A549 (cell line): ENCODE results near the gene MS4A4A. TPM values are rescaled to one million over a fixed set of nuclear protein-coding genes. Genes with fewer than 3 reads are reported as not detected.

ENCODE experiments used
- ATAC-seq, 2 experiments: fragments of 200-7000 bp in 1 of 2; fragments of >200 bp in 1 of 2; cut with Nextera tagmentation in 1 of 2; cut with Tn5 transposase in 1 of 2; 3 replicates each; pipeline versions ENCODE4 v1.8.0 to v1.9.1; 2018 to 2020; ENCODE audit warnings: mild to moderate bottlenecking in 1 of 2, moderate library complexity in 1 of 2
- CTCF ChIA-PET: fragments of 300-600 bp; sonication (Branson Sonifier 250); formaldehyde crosslinking; extraction: SDS; loops from one replicate; lab custom pipeline; 2021; ENCODE audit warnings: antibody characterized with exemption, inconsistent platforms; lab: Yijun Ruan, JAX
- POLR2A ChIA-PET: fragments of 350-600 bp; formaldehyde crosslinking; extraction: SDS; loops from one replicate; lab custom pipeline; 2021; ENCODE audit warnings: antibody characterized with exemption, inconsistent platforms; lab: Yijun Ruan, JAX
- DNase-seq, 2 experiments: peaks; one replicate each; pipeline versions ENCODE4 v3.0.0 to v3.0.0-alpha.2; 2011 to 2016; ENCODE audit warnings: low read depth in 1 of 2, low spot score in 1 of 2
- FAIRE-seq: peaks from 2 replicates; lab custom pipeline; 2011; peaks lifted over from hg19 to GRCh38; lab: Jason Lieb, UNC
- H3K27ac ChIP-seq, 2 experiments: fragments of >200 bp; sonication (Bioruptor Twin); formaldehyde crosslinking; 3 replicates each; pipeline ENCODE4 v1.5.1; 2016 to 2017
- H3K4me1 ChIP-seq: fragments of >200 bp; sonication (Bioruptor Twin); formaldehyde crosslinking; 3 replicates; pipeline ENCODE4 v1.6.1; 2016
- H3K4me2 ChIP-seq: fragments of >200 bp; sonication (Bioruptor Twin); formaldehyde crosslinking; 3 replicates; pipeline ENCODE4 v1.6.1; 2016
- H3K4me3 ChIP-seq: fragments of >200 bp; sonication (Bioruptor Twin); formaldehyde crosslinking; 3 replicates; pipeline ENCODE4 v1.5.1; 2016
- H3K9me3 ChIP-seq: fragments of >200 bp; sonication (Bioruptor Twin); formaldehyde crosslinking; 3 replicates; pipeline ENCODE4 v1.6.1; 2016
- BHLHE40 ChIP-seq: IDR thresholded peaks from 2 replicates; pipeline ENCODE4 v1.6.1; 2012; ENCODE audit warnings: low read depth, low read length, inconsistent platforms
- CBX2 ChIP-seq: fragments of 200-600 bp; sonication (generic); IDR thresholded peaks from 2 replicates; pipeline ENCODE4 v1.6.1; 2016; ENCODE audit warnings: low read depth, mild to moderate bottlenecking, borderline replicate concordance
- CEBPB ChIP-seq, 2 experiments: fragments of >200 bp in 1 of 2; sonication (Bioruptor Twin) in 1 of 2; formaldehyde crosslinking in 1 of 2; IDR thresholded peaks; 2 replicates each; pipeline ENCODE4 v1.6.1; 2012 to 2016
- CHD4 ChIP-seq: fragments of 200-600 bp; sonication (generic); IDR thresholded peaks from 2 replicates; pipeline ENCODE4 v1.6.1; 2016; ENCODE audit warnings: antibody characterized with exemption, mild to moderate bottlenecking, borderline replicate concordance
- ESRRA ChIP-seq: fragments of 150-350 bp; IDR thresholded peaks from 2 replicates; pipeline ENCODE4 v1.6.1; 2014; ENCODE audit warnings: mild to moderate bottlenecking, low read length, borderline replicate concordance
- FOXS1 ChIP-seq: fragments of 250-450 bp; sonication (Bioruptor Pico); IDR thresholded peaks from 2 replicates; pipeline ENCODE4 v1.5.0; 2020; ENCODE audit warnings: mild to moderate bottlenecking, moderate library complexity
- GATA3 ChIP-seq: IDR thresholded peaks from 2 replicates; pipeline ENCODE4 v1.6.1; 2012; ENCODE audit warnings: borderline replicate concordance
- HOXA7 ChIP-seq: fragments of 250-450 bp; sonication (Bioruptor Pico); IDR thresholded peaks from 2 replicates; pipeline ENCODE4 v1.5.0; 2020; ENCODE audit warnings: mild to moderate bottlenecking, moderate library complexity
- MAFK ChIP-seq: fragments of 450-650 bp; IDR thresholded peaks from 2 replicates; pipeline ENCODE4 v1.6.1; 2014; ENCODE audit not compliant: partially characterized antibody
- MAZ ChIP-seq: fragments of 150-350 bp; IDR thresholded peaks from 2 replicates; pipeline ENCODE4 v1.6.1; 2014; ENCODE audit warnings: antibody characterized with exemption, low read depth, low read length, borderline replicate concordance
- MYC ChIP-seq: IDR thresholded peaks from 2 replicates; pipeline ENCODE4 v1.6.1; 2012; ENCODE audit warnings: mild to moderate bottlenecking, inconsistent platforms, low read length, improper control_type of control experiment, borderline replicate concordance
- PHF8 ChIP-seq: fragments of 200-600 bp; sonication (generic); IDR thresholded peaks from 2 replicates; pipeline ENCODE4 v1.6.1; 2016; ENCODE audit warnings: low read depth, mild to moderate bottlenecking, antibody characterized with exemption, moderate library complexity, borderline replicate concordance
- POLR2A ChIP-seq: IDR thresholded peaks from 2 replicates; pipeline ENCODE4 v1.6.1; 2012; ENCODE audit warnings: mild to moderate bottlenecking, low read length
- RAD21 ChIP-seq, 2 experiments: fragments of >200 bp in 1 of 2; sonication (Bioruptor Twin) in 1 of 2; formaldehyde crosslinking in 1 of 2; IDR thresholded peaks in 1 of 2; conservative IDR thresholded peaks in 1 of 2; 2 replicates in 1 of 2; 3 replicates in 1 of 2; pipeline ENCODE4 v1.6.1; 2012 to 2018; ENCODE audit warnings: inconsistent platforms in 1 of 2
- TP53 ChIP-seq: fragments of 250-450 bp; sonication (Bioruptor Pico); IDR thresholded peaks from 2 replicates; pipeline ENCODE4 v1.5.0; 2021; ENCODE audit warnings: mild to moderate bottlenecking, moderate library complexity
- ZC3H11A ChIP-seq: fragments of 450-650 bp; IDR thresholded peaks from 2 replicates; pipeline ENCODE4 v1.6.1; 2014; ENCODE audit warnings: antibody characterized with exemption, mild to moderate bottlenecking
- ZFP36 ChIP-seq: fragments of 450-650 bp; IDR thresholded peaks from 2 replicates; pipeline ENCODE4 v1.6.1; 2014; ENCODE audit warnings: borderline replicate concordance; ENCODE audit not compliant: partially characterized antibody
- WGBS: methylation state at CpG from one replicate; pipeline ENCODE4 v1.1.6; 2017; ENCODE audit errors: missing lambda C conversion rate; 5-methylcytosine and 5-hydroxymethylcytosine counted together
- polyA plus RNA-seq, 4 experiments: library from polyadenylated mRNA; depleted of rRNA in 3 of 4; stranded (reverse); fragments of >200 nt; fragmentation: RNase III in 1 of 4; extraction: RNeasy Plus Mini Kit Qiagen cat#74134 plus additional on column Dnase treatment in 1 of 4; gene quantifications; 2 replicates in 3 of 4; 3 replicates in 1 of 4; pipeline ENCODE4 v1.2.3, GENCODE V29; 2011 to 2017
- TF ChIP-seq, protein P1 (sequence below): fragments of >200 bp; sonication (Bioruptor Twin); formaldehyde crosslinking; IDR thresholded peaks from 3 replicates; pipeline ENCODE4 v1.5.1; 2016
- TF ChIP-seq, protein P2 (sequence below): fragments of 250-450 bp; sonication (Bioruptor Pico); IDR thresholded peaks from 2 replicates; pipeline ENCODE4 v1.5.0; 2020; ENCODE audit warnings: low read depth, mild to moderate bottlenecking, moderate library complexity
- TF ChIP-seq, protein P3 (sequence below): fragments of >200 bp; sonication (Bioruptor Twin); formaldehyde crosslinking; IDR thresholded peaks from 3 replicates; pipeline ENCODE4 v1.6.1; 2016

Gene MS4A4A
- polyA plus RNA-seq, 2 of the 4 experiments (the other 2 are of a cell fraction), result not detected

DNA sequence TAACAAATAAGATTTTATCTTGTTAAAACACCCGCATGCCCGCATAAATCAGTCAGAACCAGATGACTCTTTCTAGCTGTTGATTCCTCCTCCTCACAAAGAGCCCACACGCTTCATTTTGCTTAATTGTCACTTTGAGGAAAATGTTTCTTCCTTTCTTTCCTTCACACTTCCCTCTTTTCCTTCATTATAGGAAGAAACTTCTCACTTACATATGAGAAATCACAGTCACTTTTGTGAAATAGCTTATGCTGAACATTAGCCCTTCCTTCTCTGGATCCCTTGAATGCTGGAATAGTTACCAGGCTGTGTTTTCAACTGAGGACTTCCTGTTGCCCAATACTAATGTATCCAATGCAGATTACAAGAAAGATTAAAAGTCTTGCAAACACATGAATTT lies 52.4 kb downstream of the MS4A4A start:
- POLR2A ChIA-PET, result no interaction called here

DNA sequence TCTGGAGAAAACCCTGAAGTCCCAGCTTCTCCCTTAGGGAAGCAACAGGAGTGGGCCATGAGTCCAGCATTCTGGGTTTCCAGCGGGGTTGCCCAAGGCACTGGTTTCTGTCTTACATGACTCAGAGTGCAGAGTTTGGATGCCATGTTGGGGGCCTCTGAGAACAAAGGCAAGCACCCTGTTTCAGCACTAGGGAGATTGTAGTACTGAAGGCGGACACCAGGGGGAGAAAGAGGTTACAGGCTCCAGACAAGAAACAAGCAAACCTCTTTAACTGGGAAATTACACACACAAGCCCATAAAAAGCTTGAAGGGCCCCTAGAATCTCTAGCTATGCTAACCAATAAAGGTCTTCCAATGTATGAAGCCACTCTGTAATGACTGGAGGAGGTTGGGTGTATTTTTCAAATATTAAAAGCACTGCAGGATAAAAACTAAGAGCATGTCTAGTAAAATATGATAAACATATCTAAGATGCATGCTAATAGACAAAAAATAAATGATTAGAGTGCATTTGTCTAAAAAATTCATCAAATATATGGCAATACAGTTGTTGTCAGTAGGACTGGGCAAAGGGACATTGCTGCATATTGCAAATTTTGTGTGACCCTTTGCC lies 53.6 kb downstream of the MS4A4A start:
- POLR2A ChIA-PET, result no interaction called here
- Histone ChIP-seq H3K27ac (no peak overlapping the region), H3K4me1 (no peaks in the 10 kb centered on the region), H3K4me3 (no peak overlapping the region), H3K9me3 (no peaks in the 10 kb centered on the region), H3K4me2 (no peak overlapping the region; the same call in 2 of the 3 replicates)
- TF ChIP-seq MYC (no peak), RAD21 (conservative IDR thresholded peaks at IDR 0.05 in 1 of 2, IDR thresholded peaks at IDR 0.05 in 1 of 2) (peak in 1 of 2 experiments; percentile 18; a peak in 2 of 5 replicates), PHF8 (no peak), ZC3H11A (no peak)
- TF ChIP-seq, protein P1, sequence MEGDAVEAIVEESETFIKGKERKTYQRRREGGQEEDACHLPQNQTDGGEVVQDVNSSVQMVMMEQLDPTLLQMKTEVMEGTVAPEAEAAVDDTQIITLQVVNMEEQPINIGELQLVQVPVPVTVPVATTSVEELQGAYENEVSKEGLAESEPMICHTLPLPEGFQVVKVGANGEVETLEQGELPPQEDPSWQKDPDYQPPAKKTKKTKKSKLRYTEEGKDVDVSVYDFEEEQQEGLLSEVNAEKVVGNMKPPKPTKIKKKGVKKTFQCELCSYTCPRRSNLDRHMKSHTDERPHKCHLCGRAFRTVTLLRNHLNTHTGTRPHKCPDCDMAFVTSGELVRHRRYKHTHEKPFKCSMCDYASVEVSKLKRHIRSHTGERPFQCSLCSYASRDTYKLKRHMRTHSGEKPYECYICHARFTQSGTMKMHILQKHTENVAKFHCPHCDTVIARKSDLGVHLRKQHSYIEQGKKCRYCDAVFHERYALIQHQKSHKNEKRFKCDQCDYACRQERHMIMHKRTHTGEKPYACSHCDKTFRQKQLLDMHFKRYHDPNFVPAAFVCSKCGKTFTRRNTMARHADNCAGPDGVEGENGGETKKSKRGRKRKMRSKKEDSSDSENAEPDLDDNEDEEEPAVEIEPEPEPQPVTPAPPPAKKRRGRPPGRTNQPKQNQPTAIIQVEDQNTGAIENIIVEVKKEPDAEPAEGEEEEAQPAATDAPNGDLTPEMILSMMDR, result peak; percentile 42
- WGBS, result 0% methylated on average over 2 of the region's 2 CpGs
- ATAC-seq, result peak; percentile 85 to 87
- CTCF ChIA-PET, result interaction anchor here (0.6 to 2.4 kb wide), 14 partner anchors 11 to 328 kb away, joined by 3 to 7 read pairs (median 4); no protein-coding TSS in a partner anchor
- no peak for FAIRE-seq
- DNase-seq, result peak; percentile 35 to 67

More for the DNA sequence above, 52.4 kb downstream of the MS4A4A start:
- CTCF ChIA-PET, result interaction anchor here (1.2 to 2.4 kb wide), 6 partner anchors 10 to 285 kb away, joined by 3 to 7 read pairs (median 4); no protein-coding TSS in a partner anchor
- Histone ChIP-seq H3K4me1 (no peaks in the 10 kb centered on the region), H3K4me2 (no peak overlapping the region), H3K9me3 (no peaks in the 10 kb centered on the region), H3K4me3 (no peak overlapping the region), H3K27ac (no peak overlapping the region)
- DNase-seq, result no peak
- 17% methylated on average over 3 of the region's 3 CpGs for WGBS
- no peak for FAIRE-seq
- TF ChIP-seq HOXA7 (CRISPR knock-in tag) (no peak), ZFP36 (no peak), MAFK (no peak), RAD21 (conservative IDR thresholded peaks at IDR 0.05 in 1 of 2, IDR thresholded peaks at IDR 0.05 in 1 of 2) (no peak), FOXS1 (no peak), CHD4 (no peak), ZC3H11A (no peak), POLR2A (no peak), MAZ (no peak), CBX2 (no peak), GATA3 (no peak), PHF8 (no peak), BHLHE40 (no peak), ESRRA (no peak), CEBPB (IDR thresholded peaks at IDR 0.05) (no peak), TP53 (CRISPR knock-in tag) (no peak)
- TF ChIP-seq, protein P1, result no peak
- TF ChIP-seq, protein P2, sequence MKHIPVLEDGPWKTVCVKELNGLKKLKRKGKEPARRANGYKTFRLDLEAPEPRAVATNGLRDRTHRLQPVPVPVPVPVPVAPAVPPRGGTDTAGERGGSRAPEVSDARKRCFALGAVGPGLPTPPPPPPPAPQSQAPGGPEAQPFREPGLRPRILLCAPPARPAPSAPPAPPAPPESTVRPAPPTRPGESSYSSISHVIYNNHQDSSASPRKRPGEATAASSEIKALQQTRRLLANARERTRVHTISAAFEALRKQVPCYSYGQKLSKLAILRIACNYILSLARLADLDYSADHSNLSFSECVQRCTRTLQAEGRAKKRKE, result no peak
- TF ChIP-seq, protein P3, sequence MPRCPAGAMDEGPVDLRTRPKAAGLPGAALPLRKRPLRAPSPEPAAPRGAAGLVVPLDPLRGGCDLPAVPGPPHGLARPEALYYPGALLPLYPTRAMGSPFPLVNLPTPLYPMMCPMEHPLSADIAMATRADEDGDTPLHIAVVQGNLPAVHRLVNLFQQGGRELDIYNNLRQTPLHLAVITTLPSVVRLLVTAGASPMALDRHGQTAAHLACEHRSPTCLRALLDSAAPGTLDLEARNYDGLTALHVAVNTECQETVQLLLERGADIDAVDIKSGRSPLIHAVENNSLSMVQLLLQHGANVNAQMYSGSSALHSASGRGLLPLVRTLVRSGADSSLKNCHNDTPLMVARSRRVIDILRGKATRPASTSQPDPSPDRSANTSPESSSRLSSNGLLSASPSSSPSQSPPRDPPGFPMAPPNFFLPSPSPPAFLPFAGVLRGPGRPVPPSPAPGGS, result no peak
- no peak for ATAC-seq
